Duodenal mucosa (tissue), 2 donors: ENCODE data around the gene KCNMB2.

Source experiments
- H3K27ac ChIP-seq: one replicate; pipeline ENCODE4 v1.7.0; 2013; ENCODE audit warnings: low read depth, low read length
- H3K27me3 ChIP-seq, 2 donors: one replicate each; pipeline ENCODE4 v1.7.0; 2013; ENCODE audit warnings: low read length in 2 of 2, control low read depth in 1 of 2; ENCODE audit not compliant: insufficient read depth in 2 of 2, control insufficient read depth in 1 of 2
- H3K36me3 ChIP-seq, 2 donors: one replicate each; pipeline ENCODE4 v1.7.0; 2013; ENCODE audit warnings: low read length in 2 of 2, control low read depth in 1 of 2; ENCODE audit not compliant: insufficient read depth in 2 of 2, control insufficient read depth in 1 of 2
- H3K4me1 ChIP-seq, 2 donors: one replicate each; pipeline ENCODE4 v1.7.0; 2013; ENCODE audit warnings: low read length in 2 of 2, control low read depth in 1 of 2; ENCODE audit not compliant: insufficient read depth in 2 of 2, control insufficient read depth in 1 of 2
- H3K4me3 ChIP-seq, 2 donors: one replicate each; pipeline ENCODE4 v1.7.0; 2013; ENCODE audit warnings: low read length in 2 of 2, low read depth in 1 of 2
- H3K9ac ChIP-seq, 2 donors: one replicate each; pipeline ENCODE4 v1.7.0; 2013; ENCODE audit warnings: low read length in 2 of 2, low read depth in 1 of 2
- H3K9me3 ChIP-seq, 2 donors: one replicate each; pipeline ENCODE4 v1.7.0; 2013; ENCODE audit warnings: low read length in 2 of 2, control low read depth in 1 of 2; ENCODE audit not compliant: control insufficient read depth in 1 of 2

Gene KCNMB2

DNA sequence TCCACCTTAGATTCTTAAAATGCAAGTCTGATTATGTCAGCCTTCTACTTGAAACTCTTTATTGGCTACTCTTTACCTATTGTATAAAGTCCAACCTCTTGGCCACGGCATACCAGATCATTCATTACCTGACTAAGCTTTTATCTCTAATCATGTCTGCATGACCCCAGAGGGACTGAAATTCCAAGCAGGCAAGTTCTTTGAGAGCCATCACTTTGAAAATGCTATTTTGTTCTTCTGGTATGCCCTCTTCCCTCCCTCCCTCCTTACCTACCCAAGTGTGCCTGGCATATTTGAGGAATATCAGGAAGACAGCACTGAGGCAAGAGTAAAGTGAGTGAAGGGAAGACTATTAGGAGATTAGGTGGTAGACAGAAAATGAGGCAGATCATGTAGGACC, 57.5 kb downstream of the KCNMB2 start:
- Histone ChIP-seq H3K9me3 (no peaks in the 10 kb centered on the region), H3K4me1 (no peaks in the 10 kb centered on the region), H3K36me3 (no peaks in the 10 kb centered on the region), H3K27me3 (no peaks in the 10 kb centered on the region), H3K27ac (no peak overlapping the region), H3K4me3 (no peak overlapping the region), H3K9ac (no peak overlapping the region)

DNA sequence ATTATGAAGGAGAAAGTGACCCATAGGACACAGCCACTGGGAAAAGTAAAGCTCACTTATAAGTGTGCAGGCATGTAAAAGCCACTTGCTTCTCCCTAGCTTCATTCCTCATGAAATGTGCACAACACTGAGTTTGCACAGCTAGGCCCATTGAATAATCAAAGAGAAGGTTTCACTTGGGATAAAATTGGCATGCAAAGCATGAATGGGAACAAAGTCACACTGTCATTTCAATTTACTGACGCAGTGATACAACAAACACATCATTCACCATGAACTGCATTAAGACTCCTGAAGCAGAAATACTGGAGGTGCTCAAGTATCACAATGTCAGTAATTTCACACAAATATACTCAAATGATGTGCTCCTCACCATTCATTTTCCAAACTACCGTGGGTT, 61.1 kb downstream of the KCNMB2 start:
- no peaks in the 10 kb centered on the region for H3K4me1 ChIP-seq

DNA sequence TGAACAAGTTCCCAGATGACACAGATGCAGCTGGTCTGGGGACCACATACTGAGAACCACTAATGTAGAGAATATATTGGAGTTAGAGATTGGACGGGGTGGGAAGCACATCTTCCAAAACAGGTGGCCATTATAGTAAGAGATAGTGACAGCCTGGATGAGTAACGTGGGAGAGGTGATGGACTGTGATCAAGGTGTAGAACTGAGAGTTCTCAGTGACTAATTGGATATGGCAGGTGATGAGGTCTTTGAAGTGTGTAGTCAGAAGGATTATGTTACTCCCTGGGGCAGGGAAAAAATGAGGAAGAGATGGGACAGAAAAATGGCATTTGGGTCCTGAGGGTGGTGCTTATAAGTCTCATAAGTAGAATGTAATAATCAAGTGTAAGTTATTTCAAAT, 66.6 kb downstream of the KCNMB2 start:
- no peaks in the 10 kb centered on the region for H3K4me1 ChIP-seq
- no peak overlapping the region for H3K27ac ChIP-seq

More for the DNA sequence above, 61.1 kb downstream of the KCNMB2 start:
- Histone ChIP-seq H3K36me3 (no peaks in the 10 kb centered on the region), H3K9me3 (no peaks in the 10 kb centered on the region), H3K9ac (no peak overlapping the region), H3K27me3 (no peaks in the 10 kb centered on the region), H3K4me3 (no peak overlapping the region), H3K27ac (no peak overlapping the region)

DNA sequence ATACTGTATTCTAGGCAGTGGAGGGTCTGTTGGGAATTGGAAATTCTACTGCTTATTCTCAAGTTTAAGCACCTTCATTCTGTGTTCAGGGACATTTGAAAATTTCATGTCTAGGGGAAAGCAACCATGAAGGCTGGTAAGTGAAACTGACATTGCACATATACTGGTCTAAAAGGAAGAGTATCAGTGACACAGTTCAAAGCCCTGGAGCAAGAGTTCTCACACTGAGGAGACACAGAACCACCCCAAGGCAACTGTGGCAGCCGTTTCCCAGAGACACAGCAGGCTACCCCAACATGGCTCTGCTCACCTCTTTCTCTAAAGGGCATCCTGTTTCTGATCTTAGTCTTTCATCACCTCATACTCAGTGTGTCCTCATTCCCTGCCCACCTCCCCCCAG, 67.5 kb downstream of the KCNMB2 start:
- Histone ChIP-seq H3K4me1 (no peaks in the 10 kb centered on the region), H3K36me3 (no peaks in the 10 kb centered on the region), H3K27ac (no peak overlapping the region), H3K9me3 (no peaks in the 10 kb centered on the region), H3K9ac (no peak overlapping the region), H3K27me3 (no peaks in the 10 kb centered on the region), H3K4me3 (no peak overlapping the region)

More for the DNA sequence above, 66.6 kb downstream of the KCNMB2 start:
- H3K9me3 ChIP-seq = no peaks in the 10 kb centered on the region
- no peak overlapping the region for H3K4me3 ChIP-seq
- no peaks in the 10 kb centered on the region for H3K36me3 ChIP-seq
- H3K9ac ChIP-seq = no peak overlapping the region
- H3K27me3 ChIP-seq = no peaks in the 10 kb centered on the region

DNA sequence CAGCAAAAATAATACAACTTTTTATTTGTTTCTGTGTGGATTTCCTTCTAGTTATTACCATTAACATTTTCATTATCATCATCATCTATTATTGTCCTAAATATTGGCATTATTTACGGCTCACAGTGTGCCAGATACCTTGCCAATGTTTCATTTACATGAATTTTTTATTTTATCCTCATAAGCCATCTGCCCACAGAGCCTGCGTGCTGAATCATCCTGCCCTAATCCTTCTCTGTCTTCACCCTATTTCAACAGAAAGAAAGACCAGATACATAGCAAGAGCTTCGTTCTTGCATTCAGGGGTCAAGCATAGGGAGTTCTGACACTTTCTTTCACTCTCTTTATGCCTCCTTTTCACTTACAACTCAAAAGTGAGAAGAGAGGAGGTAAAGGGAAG, 82.0 kb downstream of the KCNMB2 start:
- no peak overlapping the region for H3K4me3 ChIP-seq
- no peaks in the 10 kb centered on the region for H3K27me3 ChIP-seq
- H3K27ac ChIP-seq = no peak overlapping the region
- H3K9me3 ChIP-seq = no peaks in the 10 kb centered on the region
- H3K4me1 ChIP-seq = no peaks in the 10 kb centered on the region
- H3K9ac ChIP-seq = no peak overlapping the region
- no peaks in the 10 kb centered on the region for H3K36me3 ChIP-seq

DNA sequence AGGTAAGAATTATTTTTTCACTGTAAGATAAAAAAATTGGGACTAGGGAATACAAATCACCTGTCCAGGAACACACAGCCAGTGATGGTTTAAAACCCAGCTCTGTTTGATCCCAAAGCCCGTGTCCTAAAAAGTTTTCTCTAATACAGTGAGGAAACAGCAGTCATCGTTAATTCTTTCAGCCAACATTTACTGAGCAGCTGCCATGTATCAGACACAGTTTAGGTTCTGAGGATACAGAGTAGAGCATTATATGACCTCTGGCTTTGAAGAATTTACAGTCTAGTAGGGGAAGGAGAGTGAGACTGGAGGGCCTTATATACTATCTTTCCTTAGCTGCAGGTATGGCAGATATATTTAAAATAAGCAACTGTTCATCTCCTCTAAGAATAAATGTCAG, 82.7 kb downstream of the KCNMB2 start:
- Histone ChIP-seq H3K4me1 (no peaks in the 10 kb centered on the region), H3K36me3 (no peaks in the 10 kb centered on the region), H3K27me3 (no peaks in the 10 kb centered on the region), H3K9me3 (no peaks in the 10 kb centered on the region), H3K27ac (no peak overlapping the region), H3K4me3 (no peak overlapping the region), H3K9ac (no peak overlapping the region)

DNA sequence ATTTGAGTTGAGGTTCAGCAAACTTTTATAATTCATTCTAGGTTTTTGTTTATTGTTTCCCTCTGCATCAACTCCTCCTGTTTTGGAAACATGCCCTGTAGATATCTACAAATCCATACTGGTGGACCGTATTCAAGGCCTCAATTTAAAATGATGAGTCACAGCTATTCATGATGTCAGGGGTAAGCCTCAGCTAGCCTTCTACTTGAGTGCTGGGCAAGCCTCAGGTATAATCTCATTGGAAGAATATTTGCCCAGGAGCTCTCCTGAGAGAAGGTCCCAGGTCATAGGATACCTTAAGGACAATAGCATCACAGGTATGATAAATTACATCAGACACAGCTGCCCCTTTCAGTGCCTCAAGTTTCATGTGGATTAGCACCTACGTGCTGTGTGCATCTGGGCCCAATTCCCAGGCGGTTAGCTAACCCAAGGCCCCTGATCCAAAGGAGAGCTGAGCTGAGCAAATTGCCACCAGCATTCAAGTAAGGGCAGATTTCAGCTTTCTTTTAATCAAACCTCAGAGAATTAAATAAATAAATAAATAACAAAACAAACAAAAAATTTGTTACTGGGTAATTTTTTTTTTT, 87.5 kb downstream of the KCNMB2 start:
- no peak overlapping the region for H3K9ac ChIP-seq

DNA sequence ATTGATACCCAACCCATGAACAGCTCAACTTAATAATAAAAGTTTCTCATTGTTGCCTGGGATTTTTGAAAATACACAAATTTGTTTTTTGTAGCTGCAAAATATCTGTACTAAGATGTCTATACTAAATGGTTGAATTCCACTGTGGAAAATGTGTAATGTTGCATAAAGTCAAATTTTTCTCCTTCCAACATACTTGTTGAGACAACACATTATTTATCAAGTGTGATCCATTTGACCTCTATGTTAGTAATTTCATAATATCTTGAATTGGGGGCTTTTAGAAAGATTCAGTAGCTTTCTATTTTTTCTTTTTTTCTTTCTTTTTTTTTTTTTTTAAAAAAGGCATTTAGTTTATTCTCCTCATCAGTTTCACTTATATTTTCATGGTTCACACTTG, 88.0 kb downstream of the KCNMB2 start:
- no peaks in the 10 kb centered on the region for H3K27me3 ChIP-seq
- H3K9me3 ChIP-seq = no peaks in the 10 kb centered on the region
- no peak overlapping the region for H3K27ac ChIP-seq
- no peak overlapping the region for H3K9ac ChIP-seq
- H3K36me3 ChIP-seq = no peaks in the 10 kb centered on the region
- no peaks in the 10 kb centered on the region for H3K4me1 ChIP-seq
- no peak overlapping the region for H3K4me3 ChIP-seq

More for the DNA sequence above, 87.5 kb downstream of the KCNMB2 start:
- Histone ChIP-seq H3K27ac (no peak overlapping the region), H3K36me3 (no peaks in the 10 kb centered on the region), H3K4me3 (no peak overlapping the region), H3K4me1 (no peaks in the 10 kb centered on the region), H3K27me3 (no peaks in the 10 kb centered on the region), H3K9me3 (no peaks in the 10 kb centered on the region)

DNA sequence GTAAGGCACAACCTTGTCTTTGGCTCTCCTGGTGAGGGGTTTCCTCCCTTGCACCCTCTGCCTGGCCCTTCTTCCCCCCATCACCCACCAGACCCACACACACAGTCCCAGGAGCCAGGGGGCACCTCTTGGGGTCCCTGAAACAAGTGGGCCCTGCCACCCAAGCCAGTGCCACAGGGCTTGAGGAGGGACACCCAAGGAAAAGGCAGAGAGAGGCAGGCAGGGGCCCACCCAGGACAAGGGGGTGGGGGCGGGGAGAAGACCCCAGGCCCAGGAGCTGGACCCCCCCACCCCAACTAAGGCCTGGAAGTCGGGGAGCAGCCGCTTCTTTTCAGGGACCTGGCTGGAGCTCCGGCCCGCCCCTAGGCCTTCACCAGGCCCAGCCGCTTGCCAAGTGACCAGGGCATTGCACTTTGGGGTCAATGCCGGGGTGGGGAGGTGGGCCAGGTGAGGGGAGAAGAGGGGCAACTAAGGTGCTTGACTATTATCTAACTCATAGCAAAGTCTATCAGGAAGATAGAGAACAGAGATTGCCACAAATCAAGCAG, 88.9 kb downstream of the KCNMB2 start:
- no peak overlapping the region for H3K27ac ChIP-seq
- H3K9ac ChIP-seq = no peak overlapping the region
- no peak overlapping the region for H3K4me3 ChIP-seq
- no peaks in the 10 kb centered on the region for H3K9me3 ChIP-seq
- no peaks in the 10 kb centered on the region for H3K27me3 ChIP-seq
- no peaks in the 10 kb centered on the region for H3K36me3 ChIP-seq
- no peaks in the 10 kb centered on the region for H3K4me1 ChIP-seq

DNA sequence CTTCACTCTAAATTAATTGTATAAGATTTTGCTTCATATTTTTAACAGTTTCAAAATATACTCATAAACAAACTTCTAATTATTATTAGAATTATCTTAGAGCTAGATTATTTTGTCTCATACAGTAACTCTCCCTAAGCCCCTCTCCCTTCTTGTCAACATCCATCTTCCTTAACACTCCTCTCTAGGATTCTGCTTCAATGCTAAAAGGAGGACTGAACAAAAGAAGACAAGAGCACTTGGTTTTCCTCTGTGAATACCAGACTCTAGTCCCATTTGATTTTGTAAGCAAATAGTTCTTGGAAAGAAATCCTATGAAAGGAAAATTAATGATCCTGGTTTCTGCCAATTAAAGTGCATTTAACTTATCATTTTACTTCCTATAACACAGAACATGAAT, 91.8 kb downstream of the KCNMB2 start:
- no peak overlapping the region for H3K9ac ChIP-seq
- H3K27me3 ChIP-seq = no peaks in the 10 kb centered on the region
- H3K36me3 ChIP-seq = no peaks in the 10 kb centered on the region
- H3K9me3 ChIP-seq = no peaks in the 10 kb centered on the region
- no peak overlapping the region for H3K4me3 ChIP-seq
- H3K4me1 ChIP-seq = no peaks in the 10 kb centered on the region
- no peak overlapping the region for H3K27ac ChIP-seq
